HG02884 (cell line): ENCODE measurements around the gene SMG1.

Source experiments
- ATAC-seq: cut with Tn5 transposase; IDR thresholded peaks from one replicate; pipeline ENCODE4 v1.9.1; 2021; ENCODE audit warnings: mild to moderate bottlenecking, moderate library complexity; ENCODE audit not compliant: unreplicated experiment

SMG1 gene

GRCh38 chr16:18855196-18855595 is 71.0 kb downstream of the SMG1 start:
- no peak for ATAC-seq

DNA sequence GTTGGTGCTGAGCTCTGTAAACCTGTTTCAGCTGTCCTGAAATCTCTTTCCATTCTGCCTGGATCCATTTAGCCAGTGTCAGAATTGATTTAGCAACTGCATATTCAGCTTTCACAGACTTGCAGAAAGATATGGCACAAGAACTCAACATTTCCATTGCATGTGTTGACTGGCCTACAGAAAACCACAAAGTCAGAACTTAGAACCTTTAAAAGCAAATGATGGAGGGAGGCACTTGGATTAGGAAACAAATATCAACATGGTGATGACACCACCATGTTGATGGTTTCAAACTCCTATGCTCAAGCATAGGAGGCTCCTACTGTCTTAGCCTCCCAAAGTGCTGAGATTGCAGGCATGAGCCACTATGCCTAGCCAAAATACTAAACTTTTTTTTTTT is 72.5 kb downstream of the SMG1 start:
- no peak for ATAC-seq

DNA sequence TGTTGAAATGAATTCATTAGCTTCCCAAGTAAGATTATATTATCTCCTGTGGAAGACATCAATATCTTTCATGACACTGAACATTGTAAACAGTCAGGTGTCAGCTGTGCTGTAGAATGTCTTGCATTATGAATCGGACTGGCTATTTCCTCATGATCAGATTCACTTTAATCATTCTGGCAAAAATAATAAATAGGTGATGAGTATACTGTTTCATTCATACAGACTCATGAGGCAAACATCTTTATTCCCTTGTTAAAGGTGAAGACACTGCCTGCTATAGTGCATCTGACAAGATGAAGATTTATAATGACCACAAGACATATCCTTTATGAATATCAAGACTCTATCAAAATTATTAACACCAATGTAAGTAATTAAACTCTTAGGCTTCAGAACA is 73.6 kb downstream of the SMG1 start:
- ATAC-seq: no peak

DNA sequence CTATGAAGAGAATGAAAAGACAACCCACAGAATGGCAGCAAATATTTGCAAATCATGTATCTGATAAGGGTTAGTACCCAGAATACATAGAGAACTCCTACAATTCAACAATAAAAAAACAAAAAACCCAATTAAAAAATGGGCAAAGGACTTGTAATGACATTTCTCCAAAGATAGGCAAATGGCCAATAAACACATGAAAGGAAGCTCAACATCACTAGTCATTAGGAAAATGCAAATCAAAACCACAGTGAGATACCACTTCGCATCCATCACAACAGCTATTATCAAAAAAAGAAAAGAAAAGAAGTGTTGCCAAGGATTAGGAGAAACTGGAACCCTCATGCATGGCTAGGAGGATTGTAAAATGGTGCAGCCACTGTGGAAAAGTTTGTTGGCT is 79.8 kb downstream of the SMG1 start:
- no peak for ATAC-seq

- ATAC-seq: no peak
These were observed 83.6 kb downstream of the SMG1 start for GRCh38 chr16:18842565-18842964.

DNA sequence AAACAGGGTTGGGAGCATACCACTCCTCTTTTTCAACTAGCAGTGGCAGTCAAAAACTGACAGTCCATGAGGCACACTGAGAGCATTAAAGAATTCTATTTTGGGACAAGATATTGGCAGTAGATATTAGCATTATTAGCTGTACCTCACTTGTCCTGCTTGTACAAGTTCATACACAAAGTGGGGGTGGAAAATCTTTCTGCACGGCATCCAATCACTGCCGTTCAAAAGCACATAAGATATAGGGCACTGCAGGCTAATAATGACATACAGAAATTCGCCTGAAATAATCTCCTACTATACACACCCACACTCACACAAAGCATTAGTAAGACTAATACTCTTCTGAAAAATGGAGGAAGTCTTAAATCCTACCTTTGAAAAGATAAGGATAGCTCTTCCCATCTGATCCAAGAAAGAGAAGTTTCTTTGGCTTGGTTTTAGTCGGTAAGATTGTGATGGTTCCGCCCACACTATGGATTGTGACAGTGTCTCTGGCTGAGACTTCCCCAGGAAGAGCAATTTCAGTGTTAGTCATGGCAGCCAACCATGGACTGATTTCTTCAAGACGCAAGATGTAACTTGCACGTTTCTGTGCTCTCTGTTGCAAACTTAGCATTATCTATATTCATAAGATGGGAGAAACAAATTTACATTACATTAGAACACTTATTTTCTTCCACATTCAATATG is 84.2 kb downstream of the SMG1 start:
- ATAC-seq: no peak

- no peak for ATAC-seq
These were observed 86.7 kb downstream of the SMG1 start for GRCh38 chr16:18839555-18839954.

GRCh38 chr16:18836702-18837101 is 89.5 kb downstream of the SMG1 start:
- ATAC-seq: no peak

DNA sequence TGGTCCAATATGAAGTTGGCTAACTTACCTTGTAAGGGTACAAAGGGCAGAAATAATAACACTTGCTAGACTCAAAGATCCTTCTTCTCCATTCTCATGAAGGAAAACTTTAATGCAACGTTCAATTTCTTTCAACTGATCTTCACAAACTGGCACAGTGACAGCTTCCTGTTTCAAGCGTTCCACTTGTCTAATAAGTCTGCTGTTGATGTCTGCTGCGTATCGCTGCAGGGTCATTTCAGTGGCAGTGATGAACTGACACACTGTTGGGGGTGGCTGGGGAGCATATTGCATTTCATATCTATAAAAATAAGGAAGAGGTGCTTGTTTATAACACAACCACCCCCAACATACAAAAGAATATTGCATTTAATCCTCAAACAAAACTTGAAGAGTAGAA is 91.3 kb downstream of the SMG1 start:
- no peak for ATAC-seq

GRCh38 chr16:18833707-18834505 is 92.3 kb downstream of the SMG1 start:
- no peak for ATAC-seq

- ATAC-seq: no peak
These were observed 93.6 kb downstream of the SMG1 start for GRCh38 chr16:18832613-18833012.

DNA sequence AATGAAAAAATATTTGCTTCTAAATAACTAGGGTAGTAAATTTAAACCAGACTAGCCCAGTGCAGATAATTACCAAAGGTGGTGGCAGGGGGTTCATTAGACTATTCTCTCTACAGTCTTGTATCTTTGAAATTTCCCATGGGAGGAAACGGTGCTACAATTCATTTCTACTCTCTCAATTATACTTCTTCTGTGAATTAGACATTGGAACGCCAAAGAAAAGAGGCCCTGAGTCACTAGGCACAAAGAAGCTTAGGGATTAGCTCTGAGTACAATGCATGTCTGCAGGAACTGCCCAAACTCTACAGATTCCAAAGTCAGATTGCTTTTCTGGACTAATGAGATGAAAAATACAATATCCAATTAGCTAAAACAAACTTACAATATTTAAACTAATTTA is 94.2 kb downstream of the SMG1 start:
- ATAC-seq: no peak

- ATAC-seq: no peak
These were observed 97.0 kb downstream of the SMG1 start for GRCh38 chr16:18829251-18829650.

- no peak for ATAC-seq
These were observed 98.3 kb downstream of the SMG1 start for GRCh38 chr16:18827890-18828289.

DNA sequence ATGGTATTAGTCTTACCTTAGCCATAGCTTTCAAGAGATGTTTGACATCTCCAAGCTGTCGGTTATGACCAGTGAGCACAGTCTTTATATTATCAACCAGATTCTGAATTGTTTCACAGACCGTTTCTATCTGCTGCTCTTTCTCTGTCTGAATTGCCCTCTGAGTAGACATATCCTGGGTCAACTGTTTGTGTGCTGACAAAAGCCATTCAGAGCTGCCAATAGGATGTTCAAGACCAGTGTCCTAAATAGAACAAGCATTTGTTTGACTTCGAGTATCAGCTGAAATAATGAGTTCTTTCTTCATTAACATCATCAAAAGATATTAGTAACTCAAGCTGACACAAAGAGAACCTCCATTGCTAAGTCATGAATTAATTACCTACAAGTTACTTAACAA is 109.9 kb downstream of the SMG1 start:
- no peak for ATAC-seq

DNA sequence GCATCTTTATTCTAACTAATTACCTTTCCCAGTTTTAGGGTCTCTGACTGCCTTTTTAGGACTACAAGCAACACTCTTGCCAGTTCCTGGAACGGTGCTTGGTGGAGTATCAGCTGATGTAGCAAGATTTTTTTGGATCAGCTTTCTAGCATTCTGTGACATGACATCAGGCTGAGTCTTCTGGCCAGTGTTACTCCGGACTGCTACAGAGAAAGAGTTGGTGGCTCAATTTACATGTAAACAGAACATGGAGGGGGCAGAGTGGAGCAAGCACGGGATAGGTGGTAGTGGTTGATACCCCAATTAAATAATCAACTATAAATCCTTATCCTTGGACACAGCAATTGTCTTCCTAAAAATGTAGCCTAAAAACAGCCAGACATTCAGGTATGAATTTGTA is 114.3 kb downstream of the SMG1 start:
- ATAC-seq: no peak

- ATAC-seq: no peak
These were observed 117.0 kb downstream of the SMG1 start for GRCh38 chr16:18809165-18809564.

GRCh38 chr16:18805257-18805773 is 120.9 kb downstream of the SMG1 start:
- ATAC-seq: no peak

DNA sequence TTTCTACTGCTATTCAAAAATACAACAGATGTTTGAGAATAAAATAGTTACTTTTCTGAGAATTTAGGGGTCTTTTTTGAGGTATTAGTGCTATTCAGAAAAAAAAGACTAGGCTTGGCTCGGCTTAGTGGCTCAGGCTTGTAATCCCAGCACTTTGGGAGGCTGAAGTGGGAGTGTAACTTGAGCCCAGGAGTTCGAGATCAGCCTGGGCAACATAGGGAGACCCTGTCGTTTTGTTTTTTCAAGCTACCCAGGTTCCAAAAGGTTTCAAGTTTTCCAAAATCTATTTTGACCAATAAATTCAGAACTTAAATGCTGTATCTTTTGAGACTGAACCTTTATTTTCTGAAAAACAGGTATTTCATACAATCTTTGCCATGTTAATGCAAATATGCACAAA is 121.7 kb downstream of the SMG1 start:
- ATAC-seq: no peak

- ATAC-seq: no peak
These were observed 122.4 kb downstream of the SMG1 start for GRCh38 chr16:18803569-18804462.

DNA sequence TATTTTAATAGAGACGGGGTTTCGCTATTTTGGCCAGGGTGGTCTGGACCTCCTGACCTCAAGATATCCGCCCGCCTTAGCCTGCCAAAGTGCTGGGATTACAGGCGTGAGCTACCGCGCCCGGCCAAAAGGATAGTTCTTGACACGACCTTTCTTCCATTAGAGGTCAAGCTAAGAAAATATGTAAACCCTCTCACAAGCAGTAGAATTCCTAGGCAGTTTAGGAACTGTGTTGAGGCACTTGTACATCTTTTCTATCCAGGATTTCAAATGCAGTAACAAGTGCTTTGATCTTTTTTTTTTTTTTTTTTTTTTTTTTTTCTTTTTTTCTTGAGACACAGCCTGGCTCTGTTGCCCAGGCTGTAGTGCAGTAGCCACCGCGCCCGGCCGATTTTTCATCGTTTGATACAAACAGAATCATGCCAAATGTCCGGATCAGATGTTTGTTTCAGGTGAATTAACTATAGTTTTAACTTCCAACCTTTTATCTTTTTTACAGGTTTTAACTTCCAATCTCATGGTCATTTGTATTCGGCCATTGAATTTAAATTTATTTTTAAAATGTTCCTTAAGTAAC is 123.4 kb downstream of the SMG1 start:
- no peak for ATAC-seq
